ENCODE measurements around the gene ZNF385B.

The ZNF385B gene

DNA sequence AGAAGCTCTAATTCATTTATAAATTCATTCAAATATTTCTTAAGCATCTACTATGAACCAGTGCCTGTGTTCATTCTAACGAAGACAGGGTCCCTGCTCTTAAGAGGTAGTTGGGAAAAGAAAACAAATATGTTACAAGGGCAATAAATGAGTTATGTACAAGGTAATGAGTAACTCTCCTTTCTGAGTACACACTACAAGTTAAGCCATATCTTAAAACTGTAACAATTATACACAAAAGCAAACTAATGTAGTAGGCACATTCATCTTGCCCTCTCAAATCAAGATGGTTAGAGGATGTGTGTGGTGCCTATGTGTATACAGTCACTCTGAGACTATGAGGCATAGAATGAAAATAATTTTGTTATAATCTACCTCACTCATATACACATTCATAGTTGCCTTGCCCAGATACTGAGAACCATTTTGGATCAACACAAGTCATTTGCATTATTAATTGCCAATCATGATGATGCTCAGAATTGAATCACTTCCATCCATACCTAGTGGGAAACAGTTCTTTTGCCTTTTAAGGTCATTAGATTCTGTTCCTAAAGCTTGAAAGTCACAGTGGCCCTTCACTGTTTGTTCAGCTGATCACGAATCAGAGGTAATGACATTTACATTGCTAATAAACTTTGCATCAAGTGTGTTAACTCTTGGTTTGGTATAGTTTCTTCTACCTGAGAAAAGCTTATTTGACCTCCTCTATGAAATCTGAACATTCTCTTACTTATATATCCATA, 283.1 kb downstream of the ZNF385B start:
- no peak for DNase-seq

DNA sequence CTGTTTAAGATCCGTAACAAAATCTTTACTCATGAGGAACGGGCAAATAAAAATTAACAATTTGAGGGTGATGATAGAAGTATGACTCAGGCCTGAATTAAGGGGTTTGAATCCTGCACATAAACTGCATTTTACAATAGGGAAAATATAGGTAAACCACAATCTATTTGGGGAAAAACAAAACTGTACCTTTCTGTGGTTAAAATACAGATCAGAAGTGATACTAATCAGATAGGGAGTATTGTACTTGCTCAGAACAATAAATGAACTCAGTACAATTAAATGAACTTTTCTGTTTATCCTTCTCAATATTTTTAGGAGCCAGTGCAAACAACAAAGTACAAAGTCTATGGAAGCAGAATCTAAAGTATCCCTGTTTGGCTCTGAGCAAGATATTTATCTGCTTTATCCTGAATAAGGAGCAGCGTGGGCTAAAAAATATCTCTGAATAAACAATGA, 287.3 kb downstream of the ZNF385B start:
- DNase-seq, result no peak

GRCh38 chr2:179572544-179572943, 288.9 kb downstream of the ZNF385B start:
- no peak for DNase-seq

DNA sequence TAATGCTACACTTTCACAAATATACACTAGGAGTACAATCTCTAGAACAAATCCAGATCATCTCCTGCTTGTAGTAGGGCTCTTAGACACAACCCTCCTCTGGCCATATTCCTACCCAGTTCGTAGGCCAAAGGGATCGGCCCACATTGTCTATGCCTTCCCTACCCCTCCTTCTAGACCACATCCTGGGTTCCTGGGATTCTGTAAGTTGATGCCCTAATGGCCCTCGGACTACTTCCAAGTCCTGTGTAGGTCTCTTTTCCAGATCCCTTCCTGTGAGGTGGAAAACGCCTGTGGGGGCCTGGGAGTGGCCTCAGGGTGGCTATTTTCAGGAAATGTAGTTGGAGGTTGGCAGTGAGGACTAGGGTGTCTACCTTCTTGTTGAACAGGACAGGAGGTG, 289.7 kb downstream of the ZNF385B start:
- no peak for DNase-seq

DNA sequence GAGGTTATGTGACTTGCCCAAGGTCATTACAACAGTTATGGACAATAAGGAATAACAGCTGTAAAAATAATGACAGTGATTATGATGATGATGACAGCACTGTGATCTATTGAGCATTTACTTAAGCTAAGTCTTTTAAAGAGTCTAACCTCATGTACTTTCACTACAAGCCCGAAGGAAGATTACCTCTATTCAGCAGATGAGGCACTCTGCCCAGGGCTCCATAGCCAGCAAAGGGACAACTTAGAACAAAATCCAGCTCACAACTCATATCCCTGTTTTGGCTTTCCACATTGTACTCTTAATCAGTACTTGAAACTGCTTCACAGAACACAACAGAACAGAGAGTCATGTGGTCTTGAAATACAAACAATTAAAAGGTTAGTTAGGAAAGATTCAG, 290.2 kb downstream of the ZNF385B start:
- no peak for DNase-seq

DNA sequence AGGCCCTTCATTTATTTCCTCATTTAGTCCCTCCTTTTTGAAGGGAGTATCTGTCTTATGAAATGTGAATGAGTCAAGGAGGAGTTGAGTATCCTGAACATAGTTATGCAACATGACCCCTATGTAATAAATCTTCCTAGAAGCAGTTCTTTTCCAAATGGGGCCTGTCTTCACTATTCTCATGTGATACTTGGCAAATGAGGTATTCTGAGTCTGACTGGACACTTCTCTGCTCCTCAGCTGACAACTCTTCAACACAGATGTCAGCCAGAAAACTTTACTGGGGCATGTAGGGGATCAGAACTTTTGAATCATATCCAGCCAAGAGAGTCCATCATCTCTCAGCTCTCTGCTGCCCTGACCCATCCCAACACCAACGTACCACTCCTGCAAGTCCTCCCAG, 291.6 kb downstream of the ZNF385B start:
- DNase-seq, result no peak

DNA sequence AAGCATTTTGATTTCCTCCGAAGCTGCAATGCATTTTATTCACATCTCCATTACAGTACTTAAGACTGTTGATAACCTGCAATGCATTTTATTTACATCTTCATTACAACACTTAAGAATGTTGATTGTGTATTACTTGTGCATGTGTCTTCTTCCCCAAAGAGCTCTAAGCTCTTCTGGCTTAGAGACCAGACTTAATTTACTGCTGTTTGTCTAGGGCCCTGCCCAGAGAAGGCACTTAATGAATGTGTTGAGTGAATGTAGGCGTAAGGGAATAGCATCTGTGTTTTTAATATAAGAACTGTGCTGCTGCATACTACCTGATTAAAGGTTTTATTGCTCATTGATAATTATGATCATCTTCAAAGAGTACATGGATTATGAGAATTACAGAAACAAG, 295.6 kb downstream of the ZNF385B start:
- no peak for DNase-seq

DNA sequence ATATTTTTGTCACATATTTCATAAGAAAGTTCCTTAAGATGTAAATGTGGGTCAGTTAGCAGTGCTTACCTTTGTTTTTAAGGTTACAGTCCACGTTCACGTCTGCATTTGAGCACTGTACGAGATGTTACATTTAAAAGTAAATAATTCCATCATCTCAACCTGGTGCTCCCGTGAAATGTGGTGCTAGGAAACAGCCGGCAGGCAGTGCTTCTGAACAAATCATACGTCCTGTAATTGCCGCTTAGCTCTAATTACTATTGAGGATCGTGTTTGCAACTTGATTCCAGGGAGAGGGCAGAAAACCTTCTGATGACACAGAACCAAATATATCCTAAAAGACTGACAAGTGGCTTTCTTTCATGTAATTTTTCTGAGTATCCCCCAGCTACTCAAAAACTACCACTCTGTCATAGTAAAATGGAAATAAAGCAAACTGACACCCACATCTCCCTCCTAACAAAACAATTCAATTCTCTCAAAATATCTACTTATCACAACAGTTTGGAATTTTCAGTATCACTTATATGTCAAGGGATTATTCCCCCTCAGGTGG, 299.0 kb downstream of the ZNF385B start:
- no peak for DNase-seq

GRCh38 chr2:179561702-179562101, 299.7 kb downstream of the ZNF385B start:
- DNase-seq, result no peak

DNA sequence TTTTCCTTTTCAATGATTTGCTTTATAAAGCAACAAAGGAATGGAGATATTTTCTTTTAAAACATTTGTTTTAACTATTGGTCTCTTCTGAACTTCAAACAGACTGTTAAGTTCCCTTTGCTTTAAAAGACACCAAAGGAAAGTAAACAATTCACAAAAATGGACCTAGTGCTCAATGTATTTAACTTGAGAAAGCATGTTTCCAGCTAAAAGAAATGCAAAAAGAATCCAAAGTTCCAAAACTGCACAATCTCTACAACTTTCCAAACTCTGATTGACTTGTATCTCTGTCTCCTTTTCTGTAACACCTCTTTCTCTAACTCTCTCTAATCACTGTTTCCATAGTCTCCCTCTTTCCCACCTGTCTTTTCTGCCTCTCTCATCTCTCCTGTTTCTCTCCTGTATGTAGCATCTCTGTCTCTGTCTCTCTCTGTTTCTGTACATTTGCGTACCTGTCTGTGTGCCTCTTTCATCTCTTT, 301.1 kb downstream of the ZNF385B start:
- DNase-seq, result no peak

DNA sequence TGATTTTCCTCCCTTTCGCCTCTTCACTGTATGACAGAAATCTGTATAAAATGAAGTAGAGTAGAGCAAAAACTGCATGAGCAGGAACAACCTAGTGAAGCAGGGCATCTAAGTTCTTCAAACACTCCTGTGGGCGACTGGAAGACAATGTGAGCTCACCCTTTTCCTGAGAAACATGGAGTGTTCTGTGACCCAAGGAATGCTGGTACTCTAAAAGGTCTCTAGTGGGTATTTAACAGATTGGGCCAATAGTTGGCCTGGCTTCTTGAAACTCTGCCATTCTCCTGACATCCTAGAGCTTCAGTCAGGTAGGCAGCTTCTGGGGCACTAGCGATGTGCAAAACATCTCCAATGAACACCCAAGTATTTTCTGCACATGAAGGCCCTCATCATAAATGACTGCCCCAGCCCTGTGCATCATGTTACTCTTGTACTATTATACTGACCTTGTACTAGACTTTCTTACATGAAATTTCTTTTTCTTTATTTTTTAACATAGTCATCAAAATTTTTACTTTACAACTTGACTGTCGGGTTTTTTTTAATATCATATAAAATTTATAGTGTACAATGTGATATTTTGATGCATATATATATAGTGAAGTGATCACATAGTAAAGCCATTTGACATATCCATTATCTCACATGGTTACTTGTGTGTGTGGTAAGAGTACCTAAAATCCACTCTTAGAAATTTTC, 302.2 kb downstream of the ZNF385B start:
- no peak for DNase-seq

DNA sequence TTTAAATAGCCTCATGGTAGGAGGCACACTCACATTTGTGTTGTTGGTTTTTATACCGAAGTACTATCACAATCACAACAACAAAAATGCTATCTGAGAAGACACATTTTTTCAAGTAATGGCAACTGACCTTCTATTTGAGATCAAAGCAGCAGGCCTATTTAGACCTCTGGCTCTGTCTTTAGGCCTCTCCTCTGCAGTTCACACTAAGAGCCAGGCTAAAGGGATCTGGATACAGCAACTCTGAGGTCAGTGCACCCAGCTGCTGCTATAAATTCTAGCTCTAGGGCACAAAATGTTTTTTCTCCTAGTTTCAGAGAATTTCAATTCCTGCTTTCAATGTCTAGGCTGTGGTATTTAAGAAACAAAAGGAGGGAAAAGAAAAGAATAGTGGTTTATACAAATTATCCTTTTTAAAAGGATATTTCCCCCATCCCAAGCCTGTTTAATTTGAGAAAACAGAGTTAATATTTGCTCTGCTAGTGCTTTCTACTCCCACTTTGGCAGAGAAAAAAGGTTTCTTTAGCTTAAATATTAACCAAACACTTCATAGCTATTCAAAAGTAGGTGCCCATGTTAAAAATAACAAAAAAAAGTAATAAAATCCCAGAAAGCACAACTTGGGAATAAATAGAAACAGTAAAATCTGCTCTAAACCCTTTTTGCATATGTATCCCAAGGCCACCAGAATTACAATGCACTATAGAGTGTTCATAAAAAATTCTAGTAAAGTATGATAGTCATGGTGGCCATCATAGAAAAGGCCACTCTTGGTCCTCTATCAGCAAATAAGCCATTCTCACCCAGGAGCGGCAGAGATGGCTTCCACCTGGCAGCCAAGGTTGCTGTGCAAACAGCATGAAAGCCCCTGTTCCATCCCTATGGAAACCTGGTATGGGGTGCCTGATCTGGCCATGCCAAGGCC, 303.1 kb downstream of the ZNF385B start:
- DNase-seq, result no peak

GRCh38 chr2:179556425-179556824, 305.0 kb downstream of the ZNF385B start:
- no peak for DNase-seq

GRCh38 chr2:179555691-179556283, 305.6 kb downstream of the ZNF385B start:
- DNase-seq, result no peak

GRCh38 chr2:179554639-179555386, 306.6 kb downstream of the ZNF385B start:
- no peak for DNase-seq

DNA sequence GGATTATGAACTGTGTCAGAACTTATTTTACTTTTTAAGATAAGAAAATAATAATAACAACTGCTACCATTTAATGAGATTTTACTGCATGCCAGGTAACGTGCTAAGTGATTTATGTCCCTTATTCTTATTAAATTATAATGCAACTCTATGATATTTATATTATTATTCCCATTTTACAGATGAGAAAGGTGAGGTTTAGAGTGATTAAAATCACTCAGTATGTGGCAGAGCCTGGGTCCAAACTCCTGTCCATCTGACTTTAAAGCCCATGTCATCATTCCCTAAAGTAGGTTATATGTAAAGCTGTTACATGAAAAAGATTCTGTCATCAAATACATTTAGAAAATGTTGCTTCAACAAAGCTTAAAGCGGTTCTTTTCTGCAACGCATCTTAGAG, 308.0 kb downstream of the ZNF385B start:
- no peak for DNase-seq

DNA sequence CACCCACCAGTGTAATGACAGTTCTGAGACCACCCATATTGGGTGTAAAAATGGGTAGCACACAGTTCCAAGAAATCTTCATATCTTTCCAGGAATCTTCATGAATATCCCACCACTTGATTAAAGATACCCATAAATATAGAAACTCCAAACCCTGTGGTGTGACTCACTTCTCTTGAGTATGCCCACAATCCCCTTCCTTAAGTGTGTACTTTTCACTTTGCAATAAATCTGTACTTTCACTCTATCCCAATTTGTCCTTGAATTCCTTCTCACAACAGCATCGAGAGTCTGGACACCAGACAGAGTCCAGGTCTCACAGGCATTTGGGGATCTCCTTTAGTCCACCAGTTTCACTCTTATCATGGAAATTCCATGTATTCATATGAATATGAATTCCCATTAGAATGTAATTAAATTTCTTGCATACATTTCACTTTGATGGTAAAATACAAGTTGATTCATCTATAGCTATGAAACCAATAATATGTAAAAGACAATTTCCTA, 309.8 kb downstream of the ZNF385B start:
- DNase-seq, result no peak

DNA sequence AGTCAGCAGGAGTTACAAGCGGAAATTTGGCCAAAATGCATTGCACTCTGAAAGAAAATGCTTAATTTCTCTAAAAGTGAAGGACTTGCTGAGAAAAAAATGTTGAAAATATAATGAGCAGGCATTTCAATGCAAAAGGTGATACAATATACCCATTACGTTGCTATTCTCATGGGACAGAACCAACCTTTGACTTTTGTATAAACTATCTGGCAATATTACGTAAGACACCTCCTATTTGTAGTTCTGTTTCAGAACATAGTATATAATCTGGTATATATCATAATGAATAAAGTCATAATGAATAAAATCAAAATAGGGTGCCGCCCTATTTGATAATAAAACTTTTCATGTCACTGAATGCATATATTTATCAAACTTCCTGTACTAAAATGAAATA, 310.6 kb downstream of the ZNF385B start:
- no peak for DNase-seq

DNA sequence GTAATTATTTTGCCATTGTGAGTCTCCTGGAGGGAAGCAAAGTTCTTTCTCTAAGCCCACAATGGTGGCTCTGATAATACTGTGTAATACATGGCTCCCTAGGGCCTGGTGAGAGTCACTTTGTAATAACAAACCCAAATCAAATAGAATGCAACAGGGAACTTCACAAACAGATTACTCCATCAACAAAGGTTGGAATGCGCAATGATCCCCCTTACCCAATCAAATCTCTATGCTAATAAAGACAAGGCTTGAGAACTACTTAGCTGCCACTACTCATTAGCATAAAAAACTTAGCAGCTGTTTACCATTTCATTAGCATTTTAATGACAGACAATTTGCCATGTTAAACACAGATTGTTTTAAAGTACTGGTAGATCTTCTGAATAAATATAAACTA, 311.2 kb downstream of the ZNF385B start:
- DNase-seq, result no peak

GRCh38 chr2:179546656-179547055, 314.8 kb downstream of the ZNF385B start:
- DNase-seq, result no peak

- no peak for DNase-seq
Observed at GRCh38 chr2:179545024-179545423, 316.4 kb downstream of the ZNF385B start.
